Skeletal muscle tissue (tissue), 4 donors: ENCODE data around the gene TNS3. TPM values are rescaled to one million over a fixed set of nuclear protein-coding genes. Genes with fewer than 3 reads are reported as not detected.

ENCODE experiments used
- H3K27ac ChIP-seq: one replicate; pipeline ENCODE4 v1.7.0; 2013; ENCODE audit warnings: mild to moderate bottlenecking, low read depth, low read length, inconsistent platforms
- H3K27me3 ChIP-seq, 3 donors: one replicate each; pipeline ENCODE4 v1.7.0; 2013; ENCODE audit warnings: low read length in 3 of 3; ENCODE audit not compliant: control insufficient read depth in 3 of 3, insufficient read depth in 3 of 3
- H3K36me3 ChIP-seq, 3 donors: one replicate each; pipeline ENCODE4 v1.7.0; 2013; ENCODE audit warnings: low read length in 3 of 3; ENCODE audit not compliant: control insufficient read depth in 3 of 3, insufficient read depth in 3 of 3
- H3K4me1 ChIP-seq, 3 donors: one replicate each; pipeline ENCODE4 v1.7.0; 2013; ENCODE audit warnings: low read length in 3 of 3, mild to moderate bottlenecking in 3 of 3; ENCODE audit not compliant: control insufficient read depth in 3 of 3, insufficient read depth in 3 of 3
- H3K4me3 ChIP-seq, 3 donors: one replicate each; pipeline ENCODE4 v1.7.0; 2013; ENCODE audit warnings: low read length in 3 of 3
- H3K9ac ChIP-seq, 3 donors: one replicate each; pipeline ENCODE4 v1.7.0; 2013; ENCODE audit warnings: low read length in 3 of 3, mild to moderate bottlenecking in 3 of 3, moderate library complexity in 2 of 3, low read depth in 1 of 3
- H3K9me3 ChIP-seq, 3 donors: one replicate each; pipeline ENCODE4 v1.7.0; 2013; ENCODE audit warnings: low read length in 3 of 3; ENCODE audit not compliant: control insufficient read depth in 3 of 3
- total RNA-seq: library from RNA; depleted of rRNA; stranded (reverse); fragments of >200 nt; gene quantifications from one replicate; pipeline ENCODE4 v1.2.3, GENCODE V29; 2014
- donor health status: Osteomylitis.

Gene TNS3
- total RNA-seq, 1 donor from 2014 or later, result 33.4 TPM

DNA sequence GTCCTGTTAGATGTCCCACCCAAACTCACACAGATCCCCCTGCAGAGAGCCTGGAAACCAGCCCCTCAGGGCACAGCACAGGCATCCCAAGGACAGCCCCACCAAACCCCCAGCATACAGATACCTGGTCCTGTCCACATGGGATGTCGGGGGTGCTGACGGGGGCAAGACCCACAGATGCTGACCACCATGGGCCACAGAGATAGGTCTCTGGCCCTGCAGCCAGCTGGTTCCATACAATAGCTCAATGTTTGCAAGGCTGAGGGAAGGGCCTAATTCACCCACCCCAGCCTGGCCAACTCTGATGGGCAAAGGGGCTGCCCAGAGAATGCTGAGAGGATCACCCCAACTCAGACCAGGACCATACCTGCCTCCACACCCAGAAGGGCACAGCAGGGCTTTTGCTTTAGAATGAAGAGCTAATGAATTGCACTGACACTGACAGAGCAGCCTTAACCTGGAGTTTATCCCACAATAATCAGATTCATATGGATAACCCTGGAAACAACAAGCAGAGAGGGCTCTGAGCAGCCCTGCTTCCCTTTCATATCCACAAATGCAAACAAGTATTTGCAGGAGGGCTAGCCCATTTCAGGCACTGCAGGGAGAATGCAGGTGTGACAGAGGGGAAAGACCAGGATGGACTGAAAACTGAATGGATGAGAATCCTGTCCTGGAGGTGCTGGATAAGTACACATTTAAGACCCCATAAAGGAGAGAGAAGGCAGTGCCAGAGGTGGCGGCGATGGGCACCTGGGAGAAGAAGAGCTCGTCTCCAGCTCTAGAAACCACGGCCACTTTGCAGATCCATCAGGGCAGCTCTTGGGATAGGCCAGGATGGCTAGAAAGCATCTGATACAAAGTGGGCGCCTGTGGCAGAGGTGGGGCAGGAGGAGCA lies 126.7 kb downstream of the TNS3 start:
- H3K9ac ChIP-seq, result peak overlapping the region in 1 of 3 donors; percentile 98
- no peaks in the 10 kb centered on the region for H3K27me3 ChIP-seq
- H3K27ac ChIP-seq, result peak overlapping the region; percentile 87
- H3K9me3 ChIP-seq, result no peaks in the 10 kb centered on the region
- H3K4me3 ChIP-seq, result no peak overlapping the region
- peaks cover 39 to 64% (median 52%) of the 10 kb centered on the region in 3 donors for H3K4me1 ChIP-seq
- H3K36me3 ChIP-seq, result no peaks in the 10 kb centered on the region

DNA sequence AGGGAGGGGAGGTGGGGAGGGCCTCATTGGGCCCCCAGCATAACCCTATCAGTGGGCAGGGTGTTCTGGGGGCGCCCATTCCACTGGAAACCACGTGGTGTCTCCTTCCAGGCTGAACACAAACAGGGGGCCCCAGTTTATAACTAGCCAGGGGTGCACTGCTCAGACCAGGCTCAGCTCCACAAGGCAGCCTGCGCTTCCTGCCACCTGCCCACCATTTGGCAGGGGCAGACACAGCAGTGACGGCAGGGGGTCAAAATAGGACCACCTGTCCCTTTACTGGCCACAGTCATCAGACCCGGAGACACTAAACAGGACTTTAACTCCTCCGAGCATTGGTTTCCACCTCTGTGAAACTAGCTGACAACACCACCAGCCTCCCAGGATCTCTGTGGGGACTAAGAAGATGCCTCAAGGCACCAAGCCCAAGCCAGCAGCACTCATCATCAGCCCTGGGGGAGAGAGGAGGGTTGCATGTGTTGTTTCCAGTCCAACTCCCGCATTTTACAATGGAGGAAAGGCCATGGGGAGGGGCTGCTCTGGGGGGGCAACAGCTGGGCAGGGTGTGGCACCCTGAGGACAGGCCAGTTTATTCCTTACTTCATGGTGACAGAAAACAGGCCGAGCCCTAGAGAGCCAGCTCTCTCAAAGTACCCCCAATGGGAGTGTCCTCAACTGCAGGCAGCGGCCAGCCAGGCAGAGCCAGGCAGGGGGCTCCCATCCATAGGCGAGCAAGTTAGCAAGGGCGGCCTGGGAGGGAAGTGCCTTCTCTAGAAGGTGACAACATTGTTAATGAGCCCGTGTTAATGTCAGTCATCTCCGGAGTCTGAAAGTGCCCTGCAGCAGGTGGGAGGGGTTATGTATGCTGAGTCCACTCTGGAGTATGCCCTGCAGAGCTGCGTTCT lies 127.6 kb downstream of the TNS3 start:
- peak overlapping the region; percentile 22 to 98 (median 80) for H3K9ac ChIP-seq
- peak overlapping the region; percentile 87 for H3K27ac ChIP-seq
- H3K9me3 ChIP-seq, result no peaks in the 10 kb centered on the region
- peaks cover 39 to 69% (median 59%) of the 10 kb centered on the region in 3 donors for H3K4me1 ChIP-seq
- peak overlapping the region in 2 of 3 donors; percentile 23 to 53 for H3K4me3 ChIP-seq
- no peaks in the 10 kb centered on the region for H3K36me3 ChIP-seq
- no peaks in the 10 kb centered on the region for H3K27me3 ChIP-seq

DNA sequence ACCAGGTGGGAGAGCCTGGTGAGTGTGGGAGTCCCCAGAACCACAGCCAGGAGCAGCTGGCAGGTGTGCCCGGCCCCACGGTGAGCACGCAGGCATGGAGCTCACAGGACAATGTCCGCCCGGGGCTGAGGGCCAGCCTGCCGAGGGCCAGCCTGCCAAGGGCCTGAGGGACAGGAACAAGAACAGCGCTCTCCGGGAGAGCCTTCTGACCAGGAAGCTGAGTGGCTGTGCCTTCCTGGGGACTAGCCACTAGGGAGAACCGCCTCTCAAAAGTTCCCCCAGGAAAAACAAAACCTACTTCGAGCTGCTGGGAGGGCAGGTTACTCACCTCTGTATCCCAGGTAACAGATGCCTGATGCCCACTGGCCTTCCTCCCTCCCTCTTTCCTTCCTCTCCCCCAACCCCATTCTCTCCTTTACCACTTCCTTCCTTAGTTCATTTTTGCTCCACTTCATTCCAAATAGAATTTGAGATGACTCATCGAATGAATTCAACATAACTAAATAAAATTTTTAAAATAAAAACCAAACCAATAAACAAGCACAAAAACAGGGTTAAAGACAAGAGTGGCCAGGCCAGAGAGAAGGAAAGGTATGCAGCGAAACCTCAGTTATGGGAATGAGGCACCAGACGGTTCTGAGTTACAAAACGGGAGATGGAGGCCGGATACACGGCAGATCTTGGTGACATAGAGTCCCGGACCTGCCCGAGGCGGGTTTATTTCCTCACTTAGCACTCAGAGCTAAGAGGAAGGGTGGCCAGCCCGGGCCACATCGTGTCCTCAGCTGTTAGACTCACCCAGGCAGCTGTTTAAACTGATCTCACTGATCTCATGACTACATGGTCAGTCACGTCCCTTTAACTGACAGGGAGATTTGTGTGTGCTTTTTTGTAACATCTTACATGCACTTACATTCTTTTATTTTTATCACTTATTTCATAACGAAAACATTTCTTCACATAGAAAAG lies 128.5 kb downstream of the TNS3 start:
- Histone ChIP-seq H3K9ac (peak overlapping the region; percentile 80 to 98 (median 92)), H3K4me3 (peak overlapping the region; percentile 53 to 80 (median 60)), H3K4me1 (peaks cover 44 to 71% (median 59%) of the 10 kb centered on the region in 3 donors), H3K36me3 (peaks cover 0 to 2% (median 0%) of the 10 kb centered on the region in 3 donors), H3K9me3 (no peaks in the 10 kb centered on the region), H3K27ac (peak overlapping the region; percentile 87), H3K27me3 (no peaks in the 10 kb centered on the region)

DNA sequence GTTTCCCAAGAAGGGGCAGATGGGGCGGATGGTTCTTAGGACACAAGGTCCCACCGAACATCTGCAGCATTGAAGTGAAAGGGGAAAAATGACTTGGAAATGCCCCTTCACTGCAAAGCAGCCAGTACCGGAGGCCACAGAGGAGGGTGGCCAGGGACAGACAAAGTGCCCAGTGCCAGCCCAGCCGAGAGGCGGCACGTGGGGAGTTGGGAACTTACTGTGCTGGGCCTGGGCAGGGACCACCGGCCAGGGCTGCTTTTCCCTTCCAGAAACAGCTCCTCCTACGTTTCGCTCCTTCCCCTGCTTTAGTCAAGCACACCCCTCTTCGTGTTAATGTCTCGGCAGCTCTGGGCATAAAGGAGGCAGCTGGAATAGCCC lies 129.2 kb downstream of the TNS3 start:
- no peaks in the 10 kb centered on the region for H3K27me3 ChIP-seq
- H3K9me3 ChIP-seq, result no peaks in the 10 kb centered on the region
- peak overlapping the region; percentile 87 for H3K27ac ChIP-seq
- H3K4me1 ChIP-seq, result peaks cover 40 to 71% (median 59%) of the 10 kb centered on the region in 3 donors
- peak overlapping the region; percentile 53 to 80 (median 60) for H3K4me3 ChIP-seq
- peaks cover 0 to 2% (median 0%) of the 10 kb centered on the region in 3 donors for H3K36me3 ChIP-seq
- H3K9ac ChIP-seq, result peak overlapping the region; percentile 80 to 98 (median 92)

DNA sequence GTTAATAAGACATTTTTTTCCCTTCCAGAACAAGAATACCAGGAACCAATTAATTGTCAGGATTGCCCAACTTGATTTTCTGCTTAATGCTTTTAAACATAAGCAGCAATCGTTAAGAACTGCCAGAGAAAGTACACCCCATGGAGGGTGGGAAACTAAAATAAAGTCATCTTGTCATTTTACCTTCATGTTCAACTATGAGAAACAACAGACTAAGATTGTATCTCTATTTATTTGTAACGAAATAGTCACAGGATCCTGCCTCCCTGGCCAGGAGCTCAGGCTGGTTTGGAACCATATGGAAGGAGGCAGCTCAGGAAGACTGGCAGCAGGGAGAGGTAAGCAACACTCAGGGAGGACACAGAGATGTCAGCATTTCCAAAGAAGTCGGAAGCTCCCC lies 129.6 kb downstream of the TNS3 start:
- Histone ChIP-seq H3K4me3 (peak overlapping the region; percentile 53 to 80 (median 60)), H3K9me3 (no peaks in the 10 kb centered on the region), H3K27ac (peak overlapping the region; percentile 87), H3K27me3 (no peaks in the 10 kb centered on the region), H3K9ac (peak overlapping the region; percentile 80 to 98 (median 92)), H3K36me3 (peaks cover 0 to 2% (median 0%) of the 10 kb centered on the region in 3 donors), H3K4me1 (peaks cover 41 to 71% (median 59%) of the 10 kb centered on the region in 3 donors)

DNA sequence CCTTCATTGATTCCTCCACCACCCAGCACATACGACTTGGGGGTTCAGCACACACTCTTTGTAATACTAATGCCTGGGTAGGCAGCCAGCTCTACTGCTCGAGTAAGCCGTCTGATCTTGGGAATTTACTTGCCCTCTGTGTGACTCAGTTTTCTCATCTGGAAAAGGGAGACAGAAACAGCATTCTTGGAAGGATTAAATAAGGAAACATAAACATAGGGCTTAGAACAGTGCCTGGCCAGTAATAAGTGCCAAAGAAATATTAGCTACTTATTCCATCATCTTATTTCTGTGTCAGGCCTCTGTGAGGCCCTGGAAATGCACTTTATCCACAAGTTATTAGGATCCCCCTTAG lies 130.1 kb downstream of the TNS3 start:
- H3K27me3 ChIP-seq, result no peaks in the 10 kb centered on the region
- peaks cover 46 to 76% (median 64%) of the 10 kb centered on the region in 3 donors for H3K4me1 ChIP-seq
- peak overlapping the region; percentile 87 for H3K27ac ChIP-seq
- no peaks in the 10 kb centered on the region for H3K9me3 ChIP-seq
- H3K4me3 ChIP-seq, result peak overlapping the region; percentile 53 to 80 (median 60)
- peaks cover 0 to 2% (median 0%) of the 10 kb centered on the region in 3 donors for H3K36me3 ChIP-seq
- H3K9ac ChIP-seq, result peak overlapping the region in 2 of 3 donors; percentile 80 to 98

DNA sequence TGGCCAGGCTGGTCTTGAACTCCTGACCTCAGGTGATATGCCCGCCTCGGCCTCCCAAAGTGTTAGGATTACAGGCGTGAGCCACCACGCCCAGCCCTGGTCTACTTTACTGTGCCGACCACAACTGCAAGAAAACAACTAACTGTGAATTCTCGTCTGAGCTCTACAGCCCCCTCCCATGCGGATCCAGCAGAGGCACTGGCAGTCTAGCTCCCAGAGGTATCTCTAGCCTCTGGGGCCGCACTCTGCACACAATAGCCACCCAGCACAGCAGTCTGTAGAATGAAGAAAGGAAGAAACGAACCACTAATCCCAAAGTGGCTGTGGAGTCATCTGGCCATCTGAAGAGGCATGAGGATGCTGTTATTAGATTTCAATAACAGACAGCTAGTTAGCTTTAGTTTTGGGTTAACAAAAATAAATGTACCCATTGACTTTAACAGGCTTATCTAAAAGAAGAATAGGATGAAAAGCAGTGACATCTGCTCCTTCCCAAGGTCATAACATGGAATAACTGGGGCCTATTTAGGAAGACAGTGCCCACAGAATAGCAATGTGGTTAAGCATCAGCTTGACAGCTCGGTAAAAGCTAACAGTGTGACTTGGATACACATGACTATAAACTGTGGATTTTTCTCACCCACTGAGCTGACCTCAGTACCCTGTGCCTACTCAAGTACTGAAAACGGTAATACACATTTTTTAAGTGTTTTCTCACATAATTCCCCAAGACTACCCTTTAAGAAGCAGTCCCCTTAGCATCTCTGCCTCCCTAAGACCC lies 131.9 kb downstream of the TNS3 start:
- H3K9me3 ChIP-seq, result no peaks in the 10 kb centered on the region
- peaks cover 54 to 92% (median 82%) of the 10 kb centered on the region in 3 donors for H3K4me1 ChIP-seq
- peak overlapping the region in 1 of 3 donors; percentile 69 for H3K9ac ChIP-seq

DNA sequence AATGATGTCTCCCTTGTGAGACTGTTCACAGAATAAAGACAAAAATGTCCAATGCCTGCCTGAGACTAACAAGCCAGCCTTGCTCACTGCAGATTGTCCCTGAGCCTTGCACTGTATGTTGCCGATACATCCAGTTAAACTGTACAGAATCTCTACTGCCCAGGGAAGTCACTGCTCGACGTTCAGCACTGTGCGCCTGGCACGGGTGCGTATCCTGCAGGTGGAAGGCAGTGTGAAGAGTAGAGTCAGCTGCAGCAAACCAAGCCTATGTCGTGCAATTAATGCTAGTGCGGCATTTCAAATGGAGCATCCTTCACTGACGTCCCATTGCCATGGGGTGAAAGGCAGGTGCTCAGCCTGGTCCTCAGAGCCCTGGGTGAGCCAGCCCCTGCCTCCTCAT lies 132.9 kb downstream of the TNS3 start:
- H3K36me3 ChIP-seq, result peaks cover 0 to 2% (median 0%) of the 10 kb centered on the region in 3 donors
- H3K4me1 ChIP-seq, result peaks cover 46 to 84% (median 82%) of the 10 kb centered on the region in 3 donors
- no peak overlapping the region for H3K27ac ChIP-seq
- no peaks in the 10 kb centered on the region for H3K27me3 ChIP-seq
- no peaks in the 10 kb centered on the region for H3K9me3 ChIP-seq
- no peak overlapping the region for H3K4me3 ChIP-seq
- H3K9ac ChIP-seq, result peak overlapping the region in 1 of 3 donors; percentile 8

More for the DNA sequence above, 131.9 kb downstream of the TNS3 start:
- H3K27me3 ChIP-seq, result no peaks in the 10 kb centered on the region
- H3K27ac ChIP-seq, result peak overlapping the region; percentile 87
- peaks cover 0 to 2% (median 0%) of the 10 kb centered on the region in 3 donors for H3K36me3 ChIP-seq
- H3K4me3 ChIP-seq, result peak overlapping the region in 1 of 3 donors; percentile 13
